ENCODE data around the gene GREB1.

DNA sequence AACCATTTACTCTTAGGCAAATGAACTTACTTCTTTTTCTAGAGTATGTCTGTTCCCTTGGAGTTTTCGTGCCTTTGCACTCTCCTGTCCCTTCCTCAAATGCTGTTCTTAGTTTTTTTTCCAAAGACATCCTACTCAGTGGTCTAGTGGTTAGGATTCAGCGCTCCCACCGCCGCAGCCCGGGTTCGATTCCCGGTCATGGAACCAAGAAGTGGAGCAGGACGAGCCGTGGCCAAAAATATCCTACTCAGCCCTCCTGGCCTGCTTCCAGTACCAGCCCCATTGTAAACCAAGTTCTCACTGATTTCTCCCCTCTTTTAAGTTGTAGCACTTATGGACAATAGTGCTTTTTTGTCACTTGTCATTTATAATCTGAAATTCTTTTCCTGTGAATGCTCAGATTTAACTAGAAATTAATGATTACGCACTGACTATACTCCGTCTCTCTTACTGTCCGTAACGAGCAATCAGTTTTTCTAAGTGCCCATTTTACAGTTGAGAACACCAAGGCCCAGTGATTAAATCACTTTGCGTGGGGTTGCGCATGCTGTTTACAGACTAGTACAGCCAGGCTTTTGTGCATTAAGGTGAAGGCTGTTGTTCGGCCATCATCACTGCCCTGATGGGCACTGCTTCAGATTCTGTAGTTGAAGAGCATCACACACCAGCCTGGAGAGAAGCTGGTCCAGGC, 17.9 kb downstream of the GREB1 start:
- TF ChIP-seq CTCF (IDR thresholded peaks at IDR 0.05) (no peak), EP300 (IDR thresholded peaks at IDR 0.05) (no peak), POLR2A (IDR thresholded peaks at IDR 0.05) (no peak)

Data from tibial nerve (tissue), 4 donors.